ENCODE measurements around the gene RFTN2.

- no peak for TF ChIP-seq CTCF (IDR thresholded peaks at IDR 0.05)
- no peak for TF ChIP-seq EZH2 (IDR thresholded peaks at IDR 0.05)
- TF ChIP-seq EZH2phosphoT487 (IDR thresholded peaks at IDR 0.05), result no peak
These were observed 36.2 kb upstream of the RFTN2 start for GRCh38 chr2:197711578-197711977.
